OCI-LY1 (cell line): Measurements from ENCODE around the gene SLC17A2.

Experiments
- CTCF ChIP-seq: fragments of 200-600 bp; sonication (generic), shearing (Covaris generic); IDR thresholded peaks from 2 replicates; pipeline ENCODE4 v1.5.1; 2017; ENCODE audit warnings: mild to moderate bottlenecking, antibody characterized with exemption, low read length, moderate library complexity, mixed read lengths
- EZH2 ChIP-seq: fragments of 200-600 bp; sonication (generic), shearing (Covaris generic); IDR thresholded peaks from 2 replicates; pipeline ENCODE4 v1.8.0; 2017; ENCODE audit warnings: borderline replicate concordance, mixed run types, mild to moderate bottlenecking, antibody characterized with exemption, low read length, moderate library complexity, mixed read lengths

DNA sequence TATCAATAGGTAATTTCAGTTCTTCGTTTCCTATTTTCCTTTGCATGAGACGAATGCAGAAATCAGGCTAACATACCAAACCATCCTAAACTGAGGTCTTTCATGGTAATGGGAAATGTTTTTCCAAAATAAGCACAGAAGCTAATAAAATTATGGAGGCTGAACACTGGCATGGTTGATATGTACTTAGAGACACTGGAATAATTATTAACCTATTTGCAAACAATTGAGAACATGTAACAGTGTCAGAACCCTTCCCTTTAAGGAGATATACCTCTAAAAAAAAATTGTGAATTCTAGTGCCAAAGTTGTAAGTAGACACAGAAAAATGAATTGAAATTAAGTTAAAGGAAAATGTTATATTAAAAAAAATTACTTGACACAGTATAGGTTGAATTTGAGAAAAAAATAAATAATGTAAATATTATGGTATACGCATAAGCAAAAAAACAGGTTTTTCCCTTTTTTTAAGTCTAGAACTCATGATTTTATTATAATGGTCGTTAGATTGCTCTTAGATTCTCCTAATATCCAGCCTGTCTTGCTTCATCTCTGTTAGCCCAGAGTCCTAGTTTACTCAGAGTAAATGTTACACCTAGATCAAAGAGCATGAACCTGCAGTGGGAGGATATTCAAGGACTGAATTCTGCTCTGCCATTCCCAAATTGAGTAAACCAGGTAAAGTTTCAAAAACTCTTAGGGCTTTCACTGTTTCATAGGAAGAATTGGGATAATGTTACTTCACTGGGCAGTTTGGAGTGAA lies 1.7 kb downstream of the SLC17A2 start:
- TF ChIP-seq CTCF (no peak), EZH2 (no peak)
